ENCODE results near the gene ZNF750.

DNA sequence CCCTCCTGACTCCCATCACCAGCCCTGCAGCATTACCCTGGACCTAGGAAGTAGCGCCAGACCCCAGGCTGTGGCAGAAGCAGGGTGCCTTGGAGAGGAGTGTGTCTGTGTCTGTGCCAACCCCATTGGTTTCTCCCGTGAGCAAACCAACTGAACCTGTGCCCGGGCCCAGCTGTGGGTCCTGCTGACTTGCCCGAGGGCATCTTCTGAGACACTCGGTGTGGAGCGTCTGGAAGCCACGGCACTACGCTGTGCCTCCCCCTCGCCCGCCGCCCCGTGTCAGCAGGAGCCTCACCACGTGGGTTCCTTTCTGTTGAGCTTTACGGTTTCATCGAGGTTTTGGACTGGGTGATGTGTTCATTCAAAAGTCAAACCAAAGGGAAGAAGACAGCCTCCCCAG, 27.8 kb downstream of the ZNF750 start:
- TF ChIP-seq, protein P1, sequence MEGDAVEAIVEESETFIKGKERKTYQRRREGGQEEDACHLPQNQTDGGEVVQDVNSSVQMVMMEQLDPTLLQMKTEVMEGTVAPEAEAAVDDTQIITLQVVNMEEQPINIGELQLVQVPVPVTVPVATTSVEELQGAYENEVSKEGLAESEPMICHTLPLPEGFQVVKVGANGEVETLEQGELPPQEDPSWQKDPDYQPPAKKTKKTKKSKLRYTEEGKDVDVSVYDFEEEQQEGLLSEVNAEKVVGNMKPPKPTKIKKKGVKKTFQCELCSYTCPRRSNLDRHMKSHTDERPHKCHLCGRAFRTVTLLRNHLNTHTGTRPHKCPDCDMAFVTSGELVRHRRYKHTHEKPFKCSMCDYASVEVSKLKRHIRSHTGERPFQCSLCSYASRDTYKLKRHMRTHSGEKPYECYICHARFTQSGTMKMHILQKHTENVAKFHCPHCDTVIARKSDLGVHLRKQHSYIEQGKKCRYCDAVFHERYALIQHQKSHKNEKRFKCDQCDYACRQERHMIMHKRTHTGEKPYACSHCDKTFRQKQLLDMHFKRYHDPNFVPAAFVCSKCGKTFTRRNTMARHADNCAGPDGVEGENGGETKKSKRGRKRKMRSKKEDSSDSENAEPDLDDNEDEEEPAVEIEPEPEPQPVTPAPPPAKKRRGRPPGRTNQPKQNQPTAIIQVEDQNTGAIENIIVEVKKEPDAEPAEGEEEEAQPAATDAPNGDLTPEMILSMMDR (IDR thresholded peaks at IDR 0.05; ENCODE audit: low read length): no peak
- no peak for TF ChIP-seq EZH2phosphoT487 (IDR thresholded peaks at IDR 0.05; ENCODE audit: low read length)

Data from MM.1S (cell line).